Stimulated activated CD4-positive, alpha-beta T cell treated with anti-CD3 and anti-CD28 coated beads, Interleukin-15, amount 100 ng/mL, for 48 hours (primary cell): Measurements from ENCODE around the gene CLASP1.

Experiments used
- DNase-seq, 2 donors: peaks; one replicate each; pipeline ENCODE4 v3.0.0-alpha.2; 2020; ENCODE audit warnings: low read depth in 2 of 2

The CLASP1 gene

GRCh38 chr2:121288454-121289231 is 360.6 kb downstream of the CLASP1 start:
- no peak for DNase-seq

GRCh38 chr2:121287956-121288355 is 361.3 kb downstream of the CLASP1 start:
- DNase-seq, result no peak
